ENCODE results near the gene SMARCA1. TPM values are rescaled to one million over a fixed set of nuclear protein-coding genes. Genes with fewer than 3 reads are reported as not detected.

SMARCA1 gene
- total and polyA plus RNA-seq, 2 of the 13 experiments (the other 11 are each of a cell fraction or from before 2014, with no cell fraction given) = 97.7 to 145 TPM

- no peak for TF ChIP-seq ZFP90 (CRISPR knock-in tag; IDR thresholded peaks at IDR 0.05; ENCODE audit: borderline replicate concordance)
- TF ChIP-seq DDIT3 (CRISPR knock-in tag; IDR thresholded peaks at IDR 0.05) = no peak
- TF ChIP-seq DMTF1 (CRISPR knock-in tag; IDR thresholded peaks at IDR 0.05) = no peak
- TF ChIP-seq CREBL2 (CRISPR knock-in tag; IDR thresholded peaks at IDR 0.05; ENCODE audit: borderline replicate concordance) = no peak
- TF ChIP-seq NBN (conservative IDR thresholded peaks at IDR 0.05) = no peak
- no peak for TF ChIP-seq HNF1A (IDR thresholded peaks at IDR 0.05; ENCODE audit: low read depth)
- no peak for TF ChIP-seq HNF1A (CRISPR knock-in tag; IDR thresholded peaks at IDR 0.05; ENCODE audit: borderline replicate concordance)
- TF ChIP-seq ZNF232 (CRISPR knock-in tag; IDR thresholded peaks at IDR 0.05; ENCODE audit: borderline replicate concordance) = no peak
- no peak for TF ChIP-seq YEATS4 (CRISPR knock-in tag; IDR thresholded peaks at IDR 0.05; ENCODE audit: borderline replicate concordance)
- TF ChIP-seq HNF4G (IDR thresholded peaks at IDR 0.05; ENCODE audit: borderline replicate concordance, low read depth, low read length) = no peak
- TF ChIP-seq HNF4G (CRISPR knock-in tag; IDR thresholded peaks at IDR 0.05; ENCODE audit: borderline replicate concordance, low read depth) = no peak
- no peak for TF ChIP-seq SOX6 (IDR thresholded peaks at IDR 0.05)
- TF ChIP-seq SOX6 (CRISPR knock-in tag; IDR thresholded peaks at IDR 0.05) = peak; percentile 77
- no peak for TF ChIP-seq JUND (CRISPR knock-in tag; IDR thresholded peaks at IDR 0.05)
- TF ChIP-seq ZNF430 (CRISPR knock-in tag; IDR thresholded peaks at IDR 0.05) = no peak
- no peak for TF ChIP-seq ZNF607 (CRISPR knock-in tag; IDR thresholded peaks at IDR 0.05; ENCODE audit: borderline replicate concordance)
- TF ChIP-seq ELF3 (CRISPR knock-in tag; IDR thresholded peaks at IDR 0.05) = no peak
- TF ChIP-seq ZFP62 (CRISPR knock-in tag; IDR thresholded peaks at IDR 0.05) = no peak
- TF ChIP-seq AHDC1 (CRISPR knock-in tag; IDR thresholded peaks at IDR 0.05; ENCODE audit: borderline replicate concordance) = peak; percentile 45; the same call in 1 of the 2 replicates
Observed at GRCh38 chrX:129510331-129510730, 13.0 kb downstream of the SMARCA1 start (continued).
